Calu3 (cell line): ENCODE results near the gene KCNK13. TPM values are rescaled to one million over a fixed set of nuclear protein-coding genes. Genes with fewer than 3 reads are reported as not detected.

Experiments used
- BruUV-seq: library from RNA; stranded (reverse); fragments of 400-500 nt; replicated peaks from 2 replicates; lab custom pipeline; 2021; lab: Mats Ljungman, UMichigan
- CTCF ChIA-PET: fragments of 300-600 bp; sonication (Branson Sonifier 250); formaldehyde crosslinking; loops from one replicate; lab custom pipeline; 2022; ENCODE audit warnings: antibody characterized with exemption; lab: Charles Lee
- DNase-seq: peaks from one replicate; pipeline ENCODE4 v3.0.0; 2022
- H3K27ac Mint-ChIP-seq: one replicate; pipeline ENCODE4 v1.8.0; 2022; ENCODE audit warnings: mixed read lengths; ENCODE audit not compliant: unreplicated experiment
- H3K27me3 Mint-ChIP-seq: one replicate; pipeline ENCODE4 v1.8.0; 2022; ENCODE audit warnings: mixed read lengths; ENCODE audit not compliant: unreplicated experiment
- H3K36me3 Mint-ChIP-seq: one replicate; pipeline ENCODE4 v1.8.0; 2022; ENCODE audit warnings: mild to moderate bottlenecking, moderate library complexity, mixed read lengths; ENCODE audit not compliant: insufficient read depth, unreplicated experiment
- H3K4me1 Mint-ChIP-seq: one replicate; pipeline ENCODE4 v1.8.0; 2022; ENCODE audit warnings: mild to moderate bottlenecking, low read depth, mixed read lengths; ENCODE audit not compliant: unreplicated experiment
- H3K4me3 Mint-ChIP-seq: one replicate; pipeline ENCODE4 v1.8.0; 2022; ENCODE audit warnings: mild to moderate bottlenecking, low read depth, moderate library complexity, mixed read lengths; ENCODE audit not compliant: unreplicated experiment
- H3K9me3 Mint-ChIP-seq: one replicate; pipeline ENCODE4 v1.8.0; 2022; ENCODE audit warnings: low read depth, mixed read lengths; ENCODE audit not compliant: unreplicated experiment
- CTCF ChIP-seq: fragments of 200-600 bp; IDR thresholded peaks from one replicate; pipeline ENCODE4 v1.8.0; 2022; ENCODE audit warnings: antibody characterized with exemption; ENCODE audit not compliant: unreplicated experiment
- intact Hi-C: fragments of 100-400 bp; cut with micrococcal nuclease; formaldehyde crosslinking; loops from one replicate; pipeline ENCODE4 v1.10.0; 2022; ENCODE audit not compliant: unreplicated experiment
- total RNA-seq: library from RNA; stranded (reverse); gene quantifications from 2 replicates; pipeline ENCODE4 v1.2.3, GENCODE V29; 2022

Gene KCNK13
- total RNA-seq, 1 experiment from 2014 or later, result not detected

DNA sequence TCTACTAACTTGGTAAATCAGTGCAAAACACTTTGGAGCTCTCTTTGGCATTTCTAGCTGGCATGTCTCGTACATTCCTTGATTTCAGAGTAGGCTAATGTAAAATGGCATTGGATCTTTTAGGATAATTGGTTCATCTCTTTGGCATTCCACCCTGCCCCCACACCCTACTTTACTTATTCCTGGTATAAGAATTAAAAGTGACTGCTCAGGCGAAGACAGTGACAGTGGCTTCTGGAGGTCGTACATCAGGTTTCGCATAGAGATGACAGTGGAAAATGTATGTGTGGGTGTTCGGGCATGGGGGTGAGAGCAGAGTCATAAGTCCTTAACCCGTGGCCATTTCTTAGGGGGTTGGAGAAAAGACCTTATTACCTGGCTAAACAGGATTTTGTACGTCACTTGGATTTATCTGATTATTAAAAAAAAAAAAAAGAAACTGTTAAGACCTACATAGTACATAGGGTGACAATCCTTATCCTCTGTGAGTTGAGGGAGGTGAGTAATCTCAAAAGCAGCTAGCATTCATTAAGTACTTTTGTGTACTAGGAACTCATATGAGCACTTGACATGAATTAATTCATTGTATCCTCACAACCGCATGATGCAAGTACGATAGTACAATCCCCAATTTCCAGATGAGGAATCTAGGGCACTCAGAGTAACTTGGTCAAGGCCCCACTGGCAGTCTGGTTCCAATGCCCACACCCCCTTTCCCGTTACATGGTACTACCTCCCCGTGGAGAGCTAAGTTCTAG lies 22.4 kb upstream of the KCNK13 start:
- intact Hi-C loops, result no loop called here
- BruUV-seq, result no TSS peak
- H3K27me3 Mint-ChIP-seq, result no peaks in the 10 kb centered on the region
- TF ChIP-seq CTCF, result no peak
- no peaks in the 10 kb centered on the region for H3K4me1 Mint-ChIP-seq
- no peaks in the 10 kb centered on the region for H3K9me3 Mint-ChIP-seq
- no peak overlapping the region for H3K4me3 Mint-ChIP-seq
- CTCF ChIA-PET, result no interaction called here
- no peaks in the 10 kb centered on the region for H3K36me3 Mint-ChIP-seq
- H3K27ac Mint-ChIP-seq, result no peak overlapping the region
- no peak for DNase-seq

- CTCF ChIA-PET, result no interaction called here
- no peak for TF ChIP-seq CTCF
- Mint-ChIP-seq H3K4me1 (no peaks in the 10 kb centered on the region), H3K27ac (no peak overlapping the region), H3K27me3 (no peaks in the 10 kb centered on the region), H3K36me3 (no peaks in the 10 kb centered on the region), H3K9me3 (no peaks in the 10 kb centered on the region), H3K4me3 (no peak overlapping the region)
- BruUV-seq, result no TSS peak
- intact Hi-C loops, result no loop called here
- DNase-seq, result no peak
Observed at GRCh38 chr14:90040411-90040810, 21.4 kb upstream of the KCNK13 start.

GRCh38 chr14:90042496-90043252 lies 19.1 kb upstream of the KCNK13 start:
- Mint-ChIP-seq H3K4me3 (no peak overlapping the region), H3K27ac (no peak overlapping the region), H3K9me3 (no peaks in the 10 kb centered on the region), H3K27me3 (no peaks in the 10 kb centered on the region), H3K36me3 (no peaks in the 10 kb centered on the region), H3K4me1 (no peaks in the 10 kb centered on the region)
- intact Hi-C loops, result no loop called here
- no peak for TF ChIP-seq CTCF
- CTCF ChIA-PET, result no interaction called here
- no peak for DNase-seq
- BruUV-seq, result no TSS peak

DNA sequence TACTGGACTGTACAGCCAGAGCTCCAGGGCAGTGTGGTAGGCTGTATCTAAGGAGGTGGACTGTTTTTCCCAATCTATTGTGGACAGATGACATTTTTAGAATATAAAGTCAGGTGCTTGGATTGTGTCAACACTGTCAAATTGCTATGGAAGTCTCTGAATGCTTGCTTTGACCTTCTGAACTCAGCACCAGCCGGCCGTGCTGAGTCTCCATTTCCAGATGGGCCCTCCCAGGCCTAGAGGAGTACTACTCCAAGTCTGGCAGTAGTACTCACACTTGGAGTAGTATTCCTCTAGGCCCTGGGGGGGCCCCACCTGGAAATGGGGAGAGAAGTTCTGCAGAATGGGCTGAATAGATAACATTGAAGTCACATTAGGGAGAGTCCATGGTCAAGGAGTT lies 16.2 kb upstream of the KCNK13 start:
- Mint-ChIP-seq H3K4me3 (no peak overlapping the region), H3K27me3 (no peaks in the 10 kb centered on the region), H3K27ac (no peak overlapping the region), H3K9me3 (no peaks in the 10 kb centered on the region), H3K4me1 (no peaks in the 10 kb centered on the region), H3K36me3 (no peaks in the 10 kb centered on the region)
- no peak for DNase-seq
- CTCF ChIA-PET, result no interaction called here
- intact Hi-C loops, result no loop called here
- TF ChIP-seq CTCF, result no peak
- BruUV-seq, result no TSS peak
